ENCODE measurements around the gene FAM200C. TPM values are rescaled to one million over a fixed set of nuclear protein-coding genes. Genes with fewer than 3 reads are reported as not detected.

FAM200C gene
- total and polyA plus RNA-seq, 9 of the 15 experiments (the other 6 are each of a cell fraction or from before 2014, with no cell fraction given) = 1.3 to 7.0 (median 1.8) TPM

DNA sequence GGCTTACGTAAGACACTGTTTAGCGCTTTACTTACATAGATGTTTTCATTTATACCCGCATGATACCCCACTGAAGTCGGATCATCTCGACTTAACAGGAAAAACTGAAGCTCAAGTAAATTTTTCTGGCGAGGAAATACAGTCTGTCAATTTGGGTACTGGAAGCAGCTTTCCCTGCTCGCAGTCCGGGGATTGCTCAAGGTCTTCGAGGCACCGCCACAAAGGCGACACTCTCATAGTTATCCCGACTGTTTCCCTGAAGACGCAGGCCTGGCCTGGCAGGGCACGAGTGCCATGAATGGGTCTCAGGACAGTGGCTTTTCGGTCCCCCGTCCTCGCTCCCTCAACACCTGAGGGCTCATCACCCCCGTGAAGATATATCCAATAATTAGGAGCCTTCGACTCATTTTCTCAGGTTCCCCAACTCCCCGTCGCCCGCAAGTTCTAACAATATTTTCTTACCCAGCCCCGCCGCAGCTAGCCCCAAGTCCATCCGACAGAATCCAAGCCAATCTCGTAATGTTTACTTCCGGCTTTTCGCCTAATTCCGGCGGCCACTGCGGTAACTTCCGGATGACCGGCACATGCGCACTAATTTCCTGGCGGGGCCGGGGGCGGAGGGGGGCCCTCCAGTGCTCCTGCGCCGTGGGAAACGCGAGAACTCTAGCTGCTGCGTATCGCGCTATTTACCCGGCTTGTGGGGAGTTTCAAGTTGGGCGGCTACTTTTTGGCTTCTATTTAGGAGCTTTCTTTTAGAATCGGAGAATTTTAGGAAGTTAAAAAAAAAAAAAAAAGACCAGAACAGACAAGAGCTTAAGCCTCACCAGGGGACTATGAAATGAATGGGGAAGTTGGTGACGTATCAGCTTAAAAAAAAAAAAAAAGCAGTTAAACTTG is 19.0 kb upstream of the FAM200C start, which contains the start of gene SLU7 (continued):
- TF ChIP-seq, protein P1, sequence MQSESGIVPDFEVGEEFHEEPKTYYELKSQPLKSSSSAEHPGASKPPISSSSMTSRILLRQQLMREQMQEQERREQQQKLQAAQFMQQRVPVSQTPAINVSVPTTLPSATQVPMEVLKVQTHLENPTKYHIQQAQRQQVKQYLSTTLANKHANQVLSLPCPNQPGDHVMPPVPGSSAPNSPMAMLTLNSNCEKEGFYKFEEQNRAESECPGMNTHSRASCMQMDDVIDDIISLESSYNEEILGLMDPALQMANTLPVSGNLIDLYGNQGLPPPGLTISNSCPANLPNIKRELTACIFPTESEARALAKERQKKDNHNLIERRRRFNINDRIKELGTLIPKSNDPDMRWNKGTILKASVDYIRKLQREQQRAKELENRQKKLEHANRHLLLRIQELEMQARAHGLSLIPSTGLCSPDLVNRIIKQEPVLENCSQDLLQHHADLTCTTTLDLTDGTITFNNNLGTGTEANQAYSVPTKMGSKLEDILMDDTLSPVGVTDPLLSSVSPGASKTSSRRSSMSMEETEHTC (IDR thresholded peaks at IDR 0.05) = no peak
- peak; percentile 68 for TF ChIP-seq PHF20 (IDR thresholded peaks at IDR 0.05; ENCODE audit: partially characterized antibody)
- TF ChIP-seq ZSCAN29 (IDR thresholded peaks at IDR 0.05) = no peak
- TF ChIP-seq MNT (conservative IDR thresholded peaks at IDR 0.05) = peak; percentile 59 to 81; a peak in 3 of 4 replicates
- TF ChIP-seq GABPA (tag; conservative IDR thresholded peaks at IDR 0.05; ENCODE audit: low read depth) = peak; percentile 94
- TF ChIP-seq LCOR (CRISPR knock-in tag; IDR thresholded peaks at IDR 0.05) = peak; percentile 80; the same call in 1 of the 2 replicates
- TF ChIP-seq ZC3H8 (IDR thresholded peaks at IDR 0.05) = no peak
- no peak for TF ChIP-seq ZMIZ1 (IDR thresholded peaks at IDR 0.05; ENCODE audit: low read depth in 2 of 2, low read length in 2 of 2)
- TF ChIP-seq ZNF444 (CRISPR knock-in tag; IDR thresholded peaks at IDR 0.05) = no peak
- peak; percentile 94 for TF ChIP-seq ELF1 (tag; IDR thresholded peaks at IDR 0.05)
- TF ChIP-seq NCOA4 (IDR thresholded peaks at IDR 0.05; ENCODE audit: partially characterized antibody) = no peak
- TF ChIP-seq RBM34 (IDR thresholded peaks at IDR 0.05; ENCODE audit: borderline replicate concordance, insufficient read depth, low read length) = no peak
- TF ChIP-seq ZKSCAN3 (CRISPR knock-in tag; IDR thresholded peaks at IDR 0.05) = no peak
- TF ChIP-seq RBM15 (IDR thresholded peaks at IDR 0.05; ENCODE audit: insufficient read depth, low read length) = no peak
- no peak for TF ChIP-seq NFIX (CRISPR knock-in tag; IDR thresholded peaks at IDR 0.05; ENCODE audit: low read depth)
- no peak for TF ChIP-seq CAMTA2 (CRISPR knock-in tag; conservative IDR thresholded peaks at IDR 0.05)
- no peak for TF ChIP-seq MLLT1 (IDR thresholded peaks at IDR 0.05)
- no peak for TF ChIP-seq DIDO1 (tag; IDR thresholded peaks at IDR 0.05; ENCODE audit: low read depth)
- no peak for TF ChIP-seq SRSF9 (IDR thresholded peaks at IDR 0.05; ENCODE audit: borderline replicate concordance, low read depth, low read length)
- no peak for TF ChIP-seq STAG1 (CRISPR knock-in tag; IDR thresholded peaks at IDR 0.05; ENCODE audit: borderline replicate concordance)
- TF ChIP-seq FOXK2 (conservative IDR thresholded peaks at IDR 0.05 in 1 of 2, IDR thresholded peaks at IDR 0.05 in 1 of 2; ENCODE audit: low read depth in 2 of 2) = peak; percentile 90 to 92

Data from K562 (cell line).